Non-pigmented ciliary epithelial cell (primary cell): ENCODE data around the gene GAL3ST1.

ENCODE experiments used
- DNase-seq: peaks from one replicate; pipeline ENCODE4 v3.0.0-alpha.2; 2010; ENCODE audit warnings: low read depth

The GAL3ST1 gene

GRCh38 chr22:30531651-30532608 is 42.5 kb downstream of the GAL3ST1 start:
- DNase-seq = no peak

GRCh38 chr22:30526656-30527055 is 47.8 kb downstream of the GAL3ST1 start:
- DNase-seq = no peak

- no peak for DNase-seq
These were observed 50.6 kb downstream of the GAL3ST1 start for GRCh38 chr22:30523646-30524489.

GRCh38 chr22:30521368-30522156 is 52.9 kb downstream of the GAL3ST1 start:
- no peak for DNase-seq

GRCh38 chr22:30519842-30520425 is 54.5 kb downstream of the GAL3ST1 start:
- DNase-seq = no peak

- no peak for DNase-seq
These were observed 57.7 kb downstream of the GAL3ST1 start for GRCh38 chr22:30516731-30517130.

GRCh38 chr22:30516273-30516672 is 58.2 kb downstream of the GAL3ST1 start:
- no peak for DNase-seq

- no peak for DNase-seq
These were observed 60.2 kb downstream of the GAL3ST1 start for GRCh38 chr22:30514252-30514651.

GRCh38 chr22:30513462-30513861 is 61.0 kb downstream of the GAL3ST1 start:
- DNase-seq = no peak

GRCh38 chr22:30511911-30512310 is 62.6 kb downstream of the GAL3ST1 start:
- no peak for DNase-seq

GRCh38 chr22:30511109-30511508 is 63.4 kb downstream of the GAL3ST1 start:
- DNase-seq = no peak

GRCh38 chr22:30508216-30508615 is 66.2 kb downstream of the GAL3ST1 start:
- DNase-seq = no peak

- DNase-seq = no peak
These were observed 66.8 kb downstream of the GAL3ST1 start for GRCh38 chr22:30507670-30508069.

- DNase-seq = no peak
These were observed 67.9 kb downstream of the GAL3ST1 start for GRCh38 chr22:30506507-30506968.
